ENCODE data around the gene OLFML2A.

DNA sequence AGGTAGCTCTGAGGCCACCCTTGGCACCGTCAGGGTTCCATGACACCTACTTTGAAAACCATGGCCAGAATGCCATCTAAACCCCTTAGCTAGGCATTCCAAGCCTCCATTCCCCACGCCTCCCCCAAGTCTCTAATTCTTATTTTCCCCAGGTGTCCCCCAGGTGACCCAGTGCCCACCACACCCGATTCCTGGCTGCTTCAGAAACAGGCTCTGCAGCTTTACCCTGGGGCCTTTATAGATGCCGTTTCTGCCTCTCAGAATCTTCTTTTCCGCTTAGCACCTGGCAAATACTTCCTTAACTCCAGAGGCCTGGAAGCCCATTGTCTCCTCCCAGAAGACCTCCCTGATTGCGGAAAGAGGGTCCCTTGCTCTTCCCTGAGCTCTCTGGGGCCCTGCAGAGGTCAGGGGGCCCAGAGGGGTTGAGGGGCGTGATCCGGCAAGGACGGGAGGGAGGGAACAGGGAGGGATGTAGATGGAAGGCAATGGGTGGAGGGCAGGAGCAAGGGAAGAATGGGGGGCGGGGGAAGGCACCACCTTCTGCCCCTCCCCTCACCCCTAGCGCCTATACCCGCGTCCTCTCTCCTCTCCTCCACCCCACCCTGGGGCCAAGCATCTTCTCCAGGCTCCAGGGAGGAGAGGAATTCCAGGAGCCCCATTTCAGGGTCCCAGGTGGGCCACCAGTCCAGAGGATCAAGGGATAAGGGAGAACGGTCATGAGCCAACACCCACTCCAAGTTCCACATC is 64.3 kb downstream of the OLFML2A start:
- TF ChIP-seq CTCF (IDR thresholded peaks at IDR 0.05; ENCODE audit: insufficient read depth, low read length) (no peak), POLR2AphosphoS5 (IDR thresholded peaks at IDR 0.05; ENCODE audit: low read depth) (no peak), GABPA (IDR thresholded peaks at IDR 0.05; ENCODE audit: low read depth) (no peak)
- TF ChIP-seq, protein P1, sequence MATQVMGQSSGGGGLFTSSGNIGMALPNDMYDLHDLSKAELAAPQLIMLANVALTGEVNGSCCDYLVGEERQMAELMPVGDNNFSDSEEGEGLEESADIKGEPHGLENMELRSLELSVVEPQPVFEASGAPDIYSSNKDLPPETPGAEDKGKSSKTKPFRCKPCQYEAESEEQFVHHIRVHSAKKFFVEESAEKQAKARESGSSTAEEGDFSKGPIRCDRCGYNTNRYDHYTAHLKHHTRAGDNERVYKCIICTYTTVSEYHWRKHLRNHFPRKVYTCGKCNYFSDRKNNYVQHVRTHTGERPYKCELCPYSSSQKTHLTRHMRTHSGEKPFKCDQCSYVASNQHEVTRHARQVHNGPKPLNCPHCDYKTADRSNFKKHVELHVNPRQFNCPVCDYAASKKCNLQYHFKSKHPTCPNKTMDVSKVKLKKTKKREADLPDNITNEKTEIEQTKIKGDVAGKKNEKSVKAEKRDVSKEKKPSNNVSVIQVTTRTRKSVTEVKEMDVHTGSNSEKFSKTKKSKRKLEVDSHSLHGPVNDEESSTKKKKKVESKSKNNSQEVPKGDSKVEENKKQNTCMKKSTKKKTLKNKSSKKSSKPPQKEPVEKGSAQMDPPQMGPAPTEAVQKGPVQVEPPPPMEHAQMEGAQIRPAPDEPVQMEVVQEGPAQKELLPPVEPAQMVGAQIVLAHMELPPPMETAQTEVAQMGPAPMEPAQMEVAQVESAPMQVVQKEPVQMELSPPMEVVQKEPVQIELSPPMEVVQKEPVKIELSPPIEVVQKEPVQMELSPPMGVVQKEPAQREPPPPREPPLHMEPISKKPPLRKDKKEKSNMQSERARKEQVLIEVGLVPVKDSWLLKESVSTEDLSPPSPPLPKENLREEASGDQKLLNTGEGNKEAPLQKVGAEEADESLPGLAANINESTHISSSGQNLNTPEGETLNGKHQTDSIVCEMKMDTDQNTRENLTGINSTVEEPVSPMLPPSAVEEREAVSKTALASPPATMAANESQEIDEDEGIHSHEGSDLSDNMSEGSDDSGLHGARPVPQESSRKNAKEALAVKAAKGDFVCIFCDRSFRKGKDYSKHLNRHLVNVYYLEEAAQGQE (IDR thresholded peaks at IDR 0.05; ENCODE audit: insufficient replicate concordance, low read depth), result no peak

Data from HL-60 (cell line).